HG03520 (cell line): ENCODE data around the gene JDP2.

Experiments
- ATAC-seq: cut with Tn5 transposase; IDR thresholded peaks from one replicate; pipeline ENCODE4 v1.9.1; 2021; ENCODE audit warnings: mild to moderate bottlenecking, moderate library complexity; ENCODE audit not compliant: unreplicated experiment

JDP2 gene

DNA sequence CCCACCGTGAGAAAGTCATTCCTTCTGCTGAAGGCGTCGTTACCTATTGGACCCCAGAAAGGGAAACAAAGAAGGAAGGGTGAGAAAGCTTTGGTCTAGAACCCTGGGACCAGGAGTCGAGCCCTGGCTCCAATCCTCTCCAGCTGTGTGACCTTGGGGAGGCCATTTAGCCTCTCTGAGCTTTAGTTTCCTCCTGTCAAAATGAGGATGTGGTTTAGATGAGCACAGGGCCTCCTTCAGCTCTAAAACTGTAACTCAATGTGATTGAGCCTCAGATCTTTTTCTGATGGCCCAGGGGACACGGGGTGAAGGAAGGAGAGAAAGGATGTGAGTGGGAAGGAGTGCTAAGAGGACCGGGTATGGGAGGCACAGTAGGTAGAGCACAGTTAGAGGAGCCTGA lies 7.7 kb downstream of the JDP2 start:
- ATAC-seq = no peak

DNA sequence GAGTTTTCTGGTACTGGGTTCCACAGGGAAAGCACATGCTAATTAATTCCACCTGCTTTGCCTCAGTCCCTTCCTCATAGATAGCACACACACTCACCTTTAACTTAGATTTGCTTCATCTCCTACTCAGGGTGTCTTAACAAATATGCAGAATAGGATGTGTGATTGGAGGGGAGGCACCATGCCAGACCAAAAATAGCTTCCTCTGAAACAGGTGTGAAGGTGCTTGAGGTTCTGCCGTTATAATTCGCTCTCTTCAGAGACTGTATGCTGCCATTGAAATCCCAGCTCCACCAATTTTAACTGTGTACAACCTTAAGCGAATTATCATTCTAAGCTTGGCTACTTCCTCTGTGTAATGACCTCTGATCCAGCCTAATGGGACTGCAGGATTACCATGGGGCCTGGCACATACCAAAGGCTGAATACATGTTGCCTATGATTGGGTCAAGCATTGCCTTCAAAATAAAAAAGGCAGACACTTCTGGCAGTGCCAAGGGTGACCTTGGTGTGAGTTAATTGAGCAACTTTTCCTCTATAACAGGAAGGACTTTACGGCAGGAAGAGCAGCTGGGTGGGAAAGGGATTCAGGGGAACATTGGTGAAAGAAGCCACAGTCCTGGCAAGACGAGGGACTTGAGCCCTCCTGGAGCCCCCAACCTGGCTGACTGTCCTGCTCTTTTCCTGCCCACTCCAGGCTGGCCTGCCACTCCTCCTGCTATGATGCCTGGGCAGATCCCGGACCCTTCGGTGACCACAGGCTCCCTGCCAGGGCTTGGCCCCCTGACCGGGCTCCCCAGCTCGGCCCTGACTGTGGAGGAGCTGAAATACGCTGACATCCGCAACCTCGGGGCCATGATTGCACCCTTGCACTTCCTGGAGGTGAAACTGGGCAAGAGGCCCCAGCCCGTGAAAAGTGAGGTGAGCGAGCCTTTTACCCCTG lies 9.7 kb downstream of the JDP2 start:
- no peak for ATAC-seq

DNA sequence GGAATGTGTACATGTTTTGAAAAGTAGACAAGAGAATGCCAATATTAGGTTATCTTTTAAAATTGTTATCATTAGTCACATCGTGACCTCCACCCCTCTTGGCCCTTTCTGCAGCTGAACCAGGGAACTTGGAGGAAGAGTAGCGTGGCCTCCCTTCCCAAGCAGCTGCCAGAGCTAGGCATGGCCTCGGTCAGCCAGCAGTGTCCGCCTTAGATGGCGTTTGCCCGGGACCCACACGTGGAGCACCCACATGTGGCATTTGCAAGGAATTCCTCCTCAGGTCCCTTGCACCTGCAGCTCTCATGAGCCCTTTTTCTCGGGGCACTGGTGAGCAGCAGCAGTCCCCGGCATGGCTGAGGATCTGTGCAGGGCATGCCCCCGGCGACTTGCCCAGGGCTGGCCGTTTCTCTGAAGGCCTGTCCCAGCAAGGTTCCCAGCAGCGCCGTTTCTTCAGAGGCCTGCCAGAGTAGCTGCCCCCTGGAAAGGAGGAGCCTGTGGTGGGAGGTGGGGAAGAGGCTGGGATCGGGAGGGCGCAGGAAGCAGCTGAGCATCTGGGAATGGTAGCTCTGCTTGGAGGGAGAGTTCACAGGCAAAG lies 10.8 kb downstream of the JDP2 start:
- ATAC-seq = no peak

DNA sequence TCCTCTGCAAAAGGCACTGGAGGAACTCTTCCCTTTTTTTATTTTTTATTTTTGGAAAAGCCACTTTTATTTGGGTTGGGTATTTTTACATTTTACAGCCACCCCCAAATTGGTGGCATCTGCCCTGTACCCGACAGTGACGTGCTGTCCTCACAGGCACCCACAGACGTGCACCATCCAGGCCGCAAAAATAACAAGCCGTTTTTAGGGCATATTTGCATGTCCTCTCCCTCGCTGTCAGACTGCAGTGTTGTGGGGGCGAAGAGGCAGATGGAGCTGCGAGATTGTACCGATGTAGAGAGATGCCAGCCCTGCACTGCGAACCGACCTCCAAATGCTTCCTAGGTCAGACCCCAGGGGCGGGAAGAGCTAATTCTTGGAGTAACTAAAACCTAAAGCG lies 12.2 kb downstream of the JDP2 start:
- ATAC-seq = no peak

DNA sequence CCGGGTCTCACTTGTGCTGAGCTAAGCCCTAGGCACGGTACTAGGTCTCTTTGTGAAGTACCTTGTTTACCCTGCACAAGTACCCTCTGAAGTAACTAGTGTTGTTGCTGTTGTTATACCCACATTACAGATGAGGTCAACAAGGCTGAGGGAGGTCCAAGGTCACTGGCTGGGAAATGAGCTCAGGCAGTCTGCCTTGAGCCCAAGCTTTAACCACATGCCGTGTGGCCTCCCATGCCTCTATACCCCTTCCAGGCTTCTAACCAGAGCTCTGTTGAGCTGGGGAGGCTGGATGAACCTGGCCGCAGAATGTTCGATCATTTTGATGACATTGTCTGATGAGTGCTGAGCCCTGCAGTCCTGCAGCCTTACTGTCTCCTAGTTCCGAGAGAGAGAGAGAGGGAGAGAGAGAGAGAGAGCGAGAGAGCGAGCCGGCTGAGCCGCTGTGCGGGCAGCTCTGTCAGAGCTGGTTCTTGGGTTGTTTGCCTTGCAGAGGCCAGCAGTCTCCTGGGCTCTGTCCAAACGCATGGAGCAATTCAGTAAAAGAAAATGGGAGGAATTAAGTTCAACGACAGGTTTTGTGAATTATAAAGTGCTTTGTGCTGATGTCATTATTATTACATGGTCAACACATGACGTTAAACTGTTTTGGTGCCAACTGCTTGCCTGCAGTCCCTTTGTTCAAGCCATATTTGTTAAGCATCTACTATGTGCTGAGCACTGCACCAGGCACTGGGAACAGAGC lies 13.1 kb downstream of the JDP2 start:
- no peak for ATAC-seq

DNA sequence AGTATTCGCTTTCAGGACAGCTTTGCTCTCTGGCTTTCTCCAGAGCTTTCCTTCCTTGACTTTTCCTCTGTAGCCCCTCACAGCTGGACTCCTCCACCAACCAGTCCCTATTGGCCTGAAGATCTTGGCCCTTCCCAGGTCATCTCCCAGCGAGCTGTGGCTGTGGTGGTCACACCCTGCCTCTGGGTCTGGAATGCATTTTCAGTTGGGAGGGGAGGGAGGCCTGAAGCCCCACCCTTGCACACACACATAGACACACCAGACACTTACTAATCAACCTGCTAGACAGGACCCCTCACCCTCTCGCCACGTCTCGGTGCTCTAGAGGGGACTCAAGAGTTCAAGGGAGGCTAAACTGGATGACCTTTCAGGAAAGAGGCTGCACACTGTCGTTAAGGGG lies 13.9 kb downstream of the JDP2 start:
- no peak for ATAC-seq

DNA sequence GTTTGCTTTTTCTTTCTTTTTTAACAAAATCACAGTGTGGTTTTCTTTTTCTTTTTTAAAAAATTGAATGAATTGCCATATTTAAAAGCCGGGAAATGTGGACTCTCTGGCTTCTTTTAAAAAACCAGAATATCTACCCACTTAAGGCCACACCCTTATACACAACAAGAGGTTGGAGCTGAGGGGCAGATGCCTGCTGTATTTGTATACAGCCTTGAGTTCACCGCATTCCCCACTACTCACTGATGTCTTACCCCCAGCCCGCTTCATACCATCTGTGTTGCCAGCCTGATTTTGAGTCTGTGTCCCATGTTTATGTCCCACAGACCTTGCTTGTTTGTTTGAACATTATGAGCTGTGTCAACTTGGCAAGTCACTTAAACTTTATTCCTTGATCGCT lies 14.3 kb downstream of the JDP2 start:
- no peak for ATAC-seq

DNA sequence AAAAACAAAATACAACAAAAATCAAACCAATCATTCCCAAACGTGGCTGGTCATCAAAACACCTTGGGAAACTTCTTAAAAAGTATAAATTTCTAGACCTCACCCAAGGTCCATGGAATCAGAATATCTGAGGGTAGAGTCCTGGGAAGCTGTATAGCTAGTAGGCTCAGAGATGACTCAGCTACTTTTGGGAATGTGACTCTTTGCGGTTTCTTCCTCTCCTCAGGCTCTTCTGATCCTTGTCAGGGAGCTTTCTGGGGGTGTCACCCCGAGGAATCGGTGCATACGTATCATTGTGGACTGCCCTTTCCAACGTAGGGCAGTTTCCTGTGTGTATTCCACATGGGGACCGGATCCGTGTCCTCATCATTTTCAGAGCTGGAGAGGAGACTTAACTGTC lies 14.8 kb downstream of the JDP2 start:
- ATAC-seq = no peak

DNA sequence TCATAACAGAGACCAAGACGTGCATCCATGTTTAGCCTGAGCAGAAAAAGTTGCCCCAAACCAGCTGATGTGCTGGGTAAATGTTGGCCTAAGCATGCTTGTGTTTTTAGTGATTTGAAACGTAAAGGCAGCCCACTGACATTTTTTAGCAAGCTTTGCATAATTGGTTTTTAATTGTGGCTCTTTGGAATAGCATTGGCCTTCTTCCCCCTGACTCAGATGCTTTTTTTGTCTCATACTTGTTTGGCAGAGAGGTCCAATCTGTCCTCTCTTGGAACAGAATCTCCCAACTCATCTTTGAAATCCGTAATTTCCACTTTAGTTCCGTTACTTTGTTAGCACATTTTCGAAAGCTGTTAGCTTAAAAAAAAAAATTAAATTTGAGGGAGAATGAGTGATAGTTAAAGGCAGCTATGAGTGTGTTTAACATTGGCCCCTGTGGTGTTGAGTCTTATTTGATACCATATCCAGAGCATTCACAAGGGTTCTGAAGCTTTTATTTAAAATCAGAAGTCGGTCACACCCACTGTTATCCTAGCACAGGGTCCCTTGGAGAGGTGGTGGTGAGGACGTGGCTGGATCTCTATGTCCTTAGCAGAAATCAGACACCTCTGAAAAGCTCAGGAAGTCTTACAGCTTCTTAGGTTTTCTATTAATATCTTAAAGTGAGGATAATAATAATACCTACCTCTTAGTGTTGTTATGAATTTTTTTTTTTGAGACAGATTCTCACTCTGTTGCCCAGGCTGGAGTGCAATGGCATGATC lies 15.6 kb downstream of the JDP2 start:
- ATAC-seq = no peak

DNA sequence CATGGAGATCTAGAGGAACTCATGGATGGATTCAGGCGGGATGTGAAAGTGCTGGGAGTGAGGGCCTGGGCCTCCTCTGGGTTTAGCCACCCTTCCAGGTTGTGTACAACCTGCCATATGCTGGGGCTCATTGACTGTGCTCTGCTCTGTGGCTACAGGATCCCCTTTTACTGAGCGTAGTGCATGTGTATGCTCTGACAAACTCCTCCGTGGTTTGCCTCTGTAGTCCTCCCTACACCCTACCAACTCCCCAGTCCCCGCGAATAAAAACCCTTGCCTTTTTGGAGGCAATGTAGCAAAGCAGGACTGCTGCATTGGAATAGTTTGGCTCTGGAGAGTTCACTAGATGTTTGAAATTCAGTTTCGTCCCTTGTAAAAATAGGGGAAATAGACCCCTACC lies 17.4 kb downstream of the JDP2 start:
- no peak for ATAC-seq

DNA sequence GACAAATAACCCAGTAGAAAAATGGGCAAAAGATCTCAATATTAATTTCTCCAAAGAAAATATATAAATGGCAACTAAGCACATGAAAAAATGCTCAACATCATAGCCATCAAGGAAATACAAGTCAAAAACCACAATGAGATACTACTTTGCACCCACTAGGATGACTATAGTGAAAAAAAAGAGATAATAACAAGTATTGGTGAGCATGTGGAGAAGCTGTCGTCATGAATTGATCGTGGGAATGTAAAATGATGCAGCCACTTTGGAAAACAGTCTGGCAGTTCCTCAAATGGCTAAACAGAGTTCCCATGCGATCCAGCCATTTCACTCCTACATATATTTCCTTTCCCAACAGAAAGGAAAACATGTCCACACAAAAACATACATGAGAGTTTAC lies 18.1 kb downstream of the JDP2 start:
- ATAC-seq = no peak

DNA sequence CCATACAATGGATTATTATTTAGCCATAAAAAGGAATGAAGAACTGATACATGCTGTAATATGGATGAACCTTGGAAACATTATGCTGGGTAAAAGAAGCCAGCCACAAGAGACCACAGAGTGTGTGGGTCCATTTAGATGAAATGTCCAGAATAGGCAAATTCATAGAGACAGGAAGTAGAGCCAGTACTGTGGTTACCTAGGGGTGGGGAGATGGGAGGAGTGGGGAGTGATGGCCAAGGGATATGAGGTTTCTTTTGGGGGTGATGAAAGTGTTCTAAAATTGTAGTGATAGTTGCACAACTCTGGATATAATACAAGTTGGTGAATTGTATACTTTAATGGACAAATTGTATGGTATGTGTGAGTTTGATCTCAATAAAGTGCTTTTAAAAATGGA lies 18.6 kb downstream of the JDP2 start:
- no peak for ATAC-seq

DNA sequence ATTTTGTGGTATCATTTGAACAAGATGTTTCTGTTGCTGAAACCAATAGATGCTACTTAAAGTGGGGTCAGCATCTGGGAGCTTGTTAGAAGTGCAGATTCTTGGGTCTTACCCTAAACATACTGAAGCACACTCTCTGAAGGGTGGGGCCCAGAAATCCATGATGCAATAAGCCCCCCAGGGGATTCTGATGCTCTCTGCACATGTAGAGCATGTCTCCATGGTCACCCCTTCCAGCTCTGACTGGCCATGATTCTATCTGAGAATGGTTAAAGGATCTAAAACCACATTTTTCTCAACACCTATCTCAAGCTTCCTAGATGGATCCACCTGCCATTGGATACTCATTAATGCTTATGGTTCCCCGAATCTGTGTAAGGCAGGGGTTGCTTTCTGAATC lies 20.4 kb downstream of the JDP2 start:
- no peak for ATAC-seq

DNA sequence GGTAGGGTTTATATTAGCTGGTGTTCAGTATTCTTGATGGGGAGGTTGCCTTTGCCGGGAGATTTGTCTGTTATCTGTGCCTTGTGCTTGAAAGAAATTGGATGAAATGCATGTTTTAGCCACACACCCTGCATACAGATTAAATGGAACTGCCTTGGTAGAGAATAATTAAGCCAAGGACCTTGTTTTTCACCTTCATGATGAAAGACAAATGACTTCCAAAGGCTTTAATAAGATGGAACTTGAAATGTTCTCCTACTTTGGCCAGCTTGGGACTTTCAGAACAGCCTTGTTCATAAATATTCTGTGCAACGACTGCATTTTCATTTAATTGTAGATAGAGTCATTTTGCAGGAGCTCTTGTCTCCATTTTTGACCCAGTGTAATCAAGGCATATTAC lies 21.2 kb downstream of the JDP2 start:
- ATAC-seq = no peak

DNA sequence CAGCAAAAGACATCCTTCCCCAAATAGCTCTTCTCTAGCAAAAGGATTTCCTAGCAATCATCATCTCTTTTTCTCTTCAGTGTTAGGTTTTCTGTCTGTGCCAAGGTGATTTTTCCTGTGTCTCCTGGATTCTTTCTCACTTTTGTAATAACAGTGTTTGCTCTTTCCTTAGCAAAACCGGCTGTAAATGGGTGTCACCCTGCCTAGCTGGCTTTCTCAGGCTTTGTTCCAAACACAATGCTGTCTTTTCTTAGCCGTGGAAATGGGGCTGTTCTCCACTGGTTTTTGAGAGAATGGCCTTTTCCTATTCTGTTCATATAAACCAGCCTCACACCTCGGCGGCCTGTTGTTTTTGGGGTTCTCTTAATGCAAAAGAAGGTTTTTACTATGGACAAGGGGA lies 21.9 kb downstream of the JDP2 start:
- ATAC-seq = no peak

DNA sequence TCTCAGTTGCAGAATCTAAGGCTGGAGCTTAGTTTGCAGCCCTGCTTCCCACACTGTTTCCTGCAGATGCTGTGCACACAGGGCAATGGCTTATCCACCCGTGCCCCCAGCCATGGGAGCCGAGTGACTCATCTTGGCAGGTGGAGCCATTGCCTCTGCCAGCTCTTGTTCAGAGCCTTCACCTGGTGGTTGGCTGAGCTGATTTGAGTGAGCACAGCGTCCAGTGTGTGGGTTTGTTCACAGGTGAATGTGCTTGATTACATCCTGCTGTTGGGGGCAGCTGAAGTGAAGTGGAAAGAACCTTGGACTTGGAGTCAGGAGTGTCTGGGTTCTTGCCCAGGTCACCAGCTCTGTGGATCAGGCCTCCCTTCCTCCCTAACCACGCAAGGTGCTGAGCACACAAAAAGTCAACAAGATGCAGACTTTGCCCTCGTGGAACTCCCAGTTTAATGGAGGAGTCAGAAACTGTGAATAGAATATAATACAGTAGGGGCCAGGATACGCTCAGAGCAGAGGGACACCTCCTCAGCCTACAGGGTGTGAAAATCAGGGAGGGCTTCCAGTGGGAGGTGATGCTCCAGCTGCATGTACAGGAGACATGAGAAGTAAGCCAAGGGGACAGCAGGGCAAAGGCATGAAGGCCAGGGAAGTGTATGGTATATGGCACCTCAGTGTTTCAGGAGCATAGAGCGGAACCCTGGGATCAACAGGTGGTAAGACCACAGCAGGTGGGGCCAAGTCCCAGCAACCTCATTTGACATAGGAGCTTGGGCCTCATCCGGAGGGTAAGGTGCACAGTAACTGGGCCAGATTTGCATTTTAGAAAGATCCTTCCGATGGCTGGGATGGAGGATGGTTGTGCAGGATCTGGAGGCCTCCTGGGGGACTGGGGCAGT lies 22.8 kb downstream of the JDP2 start:
- ATAC-seq = no peak

DNA sequence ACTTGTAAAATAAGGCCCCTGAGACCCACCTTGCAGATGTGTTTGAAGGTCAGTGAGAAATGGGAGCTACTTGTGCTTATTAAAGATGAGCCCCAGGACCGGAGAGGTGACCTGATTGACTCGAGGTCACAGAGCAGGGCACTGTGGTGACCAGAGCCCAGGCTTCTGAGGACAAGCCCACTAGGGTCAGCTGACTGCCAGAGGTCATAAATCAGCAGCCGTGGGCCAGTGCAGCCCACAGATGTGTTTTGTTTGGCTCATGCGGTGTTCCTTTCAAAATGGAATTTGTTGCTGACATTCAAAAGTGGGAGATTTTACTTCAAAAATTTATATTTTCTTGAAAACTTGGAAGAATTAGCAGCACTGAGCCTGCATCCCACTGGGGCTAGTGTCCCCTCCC lies 24.5 kb downstream of the JDP2 start:
- no peak for ATAC-seq

DNA sequence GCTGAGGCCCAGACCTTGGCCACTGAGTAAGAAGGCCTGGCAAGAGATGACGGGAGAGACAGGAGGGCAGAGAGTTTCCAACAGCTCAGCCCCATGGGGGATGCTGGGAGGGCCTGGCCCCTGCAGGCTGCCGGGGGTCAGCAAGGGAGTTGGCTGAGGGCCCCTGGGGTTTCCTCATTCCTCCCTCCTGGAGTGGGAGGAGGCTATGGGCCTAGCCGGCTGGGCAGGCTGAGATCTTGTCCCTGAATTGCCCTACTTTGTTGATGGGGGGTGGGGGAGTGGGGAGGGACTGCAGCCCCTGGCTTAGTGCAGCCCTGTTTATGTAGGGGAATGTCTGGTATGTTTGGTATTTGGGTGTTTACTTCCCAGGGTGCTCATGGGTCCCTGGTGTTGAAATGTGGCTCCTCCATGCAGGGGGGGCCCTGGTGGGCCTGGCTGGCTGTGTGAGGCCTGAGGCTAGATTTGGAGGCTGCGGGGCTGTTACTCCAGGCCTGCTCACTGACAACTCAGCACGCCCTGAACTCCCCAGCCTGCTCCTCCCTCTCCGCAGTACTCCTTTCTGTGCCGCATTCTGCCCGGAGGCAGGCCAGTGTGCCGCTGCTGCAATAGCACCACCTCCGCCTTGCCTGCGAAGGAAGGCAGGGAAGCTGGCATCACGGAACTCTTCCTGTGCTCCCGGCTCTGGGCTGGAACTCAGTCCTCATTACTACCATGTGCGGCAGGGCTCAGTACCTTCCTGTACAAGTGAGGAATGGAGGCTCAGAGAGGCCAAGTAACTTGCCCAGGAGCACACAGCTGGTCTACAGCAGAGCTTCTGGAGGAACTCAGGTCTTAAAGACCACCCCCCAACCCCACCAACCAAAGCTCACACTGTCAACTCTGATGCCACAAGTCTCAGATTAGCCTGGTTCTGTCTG lies 25.3 kb downstream of the JDP2 start:
- no peak for ATAC-seq

DNA sequence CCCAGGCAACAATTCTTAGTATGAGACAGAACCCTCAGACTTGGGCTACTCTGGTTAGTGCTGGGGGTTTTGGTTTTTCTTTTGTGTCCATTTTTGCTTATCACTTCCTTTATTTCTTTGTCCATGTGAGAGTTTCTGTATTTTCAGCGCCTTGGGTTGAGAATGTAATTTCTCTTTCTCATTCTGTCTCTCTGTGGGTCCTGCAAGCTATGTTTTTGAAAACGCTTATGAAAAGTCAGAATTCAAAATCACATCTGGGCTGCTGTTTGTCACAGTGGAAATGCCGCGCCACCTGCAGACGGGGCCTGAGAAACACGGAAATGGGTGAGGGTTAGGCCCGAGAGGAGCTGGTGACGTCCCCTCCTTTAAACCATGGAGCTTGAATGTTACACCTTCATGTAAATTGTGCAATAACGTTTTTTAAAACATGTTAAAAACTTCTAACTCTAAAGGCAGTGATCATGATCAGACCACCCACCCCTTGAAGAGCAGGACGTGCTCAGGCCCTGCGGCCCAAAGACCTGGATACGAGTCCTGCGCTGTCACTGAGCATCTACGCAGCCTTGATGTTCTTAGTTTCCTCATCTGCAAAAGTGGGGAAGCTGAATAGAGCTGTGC lies 26.1 kb downstream of the JDP2 start:
- no peak for ATAC-seq
